GM08714 (cell line): ENCODE data around the gene VPS39.
"Not testable (repeated sequence)": the region's sequence is repeated elsewhere in the genome, so short reads cannot be mapped to it uniquely, and the experiment has no call there.

Experiments used
- H3K4me3 ChIP-seq: fragments of 200-500 bp; sonication (Bioruptor generic); 2 replicates; pipeline ENCODE4 v1.5.1; 2014; ENCODE audit warnings: mild to moderate bottlenecking, low read length, inconsistent platforms
- ZNF274 ChIP-seq: IDR thresholded peaks from 2 replicates; pipeline ENCODE4 v1.6.1; 2012; ENCODE audit warnings: mild to moderate bottlenecking, low read depth, low read length

The VPS39 gene, protein sequence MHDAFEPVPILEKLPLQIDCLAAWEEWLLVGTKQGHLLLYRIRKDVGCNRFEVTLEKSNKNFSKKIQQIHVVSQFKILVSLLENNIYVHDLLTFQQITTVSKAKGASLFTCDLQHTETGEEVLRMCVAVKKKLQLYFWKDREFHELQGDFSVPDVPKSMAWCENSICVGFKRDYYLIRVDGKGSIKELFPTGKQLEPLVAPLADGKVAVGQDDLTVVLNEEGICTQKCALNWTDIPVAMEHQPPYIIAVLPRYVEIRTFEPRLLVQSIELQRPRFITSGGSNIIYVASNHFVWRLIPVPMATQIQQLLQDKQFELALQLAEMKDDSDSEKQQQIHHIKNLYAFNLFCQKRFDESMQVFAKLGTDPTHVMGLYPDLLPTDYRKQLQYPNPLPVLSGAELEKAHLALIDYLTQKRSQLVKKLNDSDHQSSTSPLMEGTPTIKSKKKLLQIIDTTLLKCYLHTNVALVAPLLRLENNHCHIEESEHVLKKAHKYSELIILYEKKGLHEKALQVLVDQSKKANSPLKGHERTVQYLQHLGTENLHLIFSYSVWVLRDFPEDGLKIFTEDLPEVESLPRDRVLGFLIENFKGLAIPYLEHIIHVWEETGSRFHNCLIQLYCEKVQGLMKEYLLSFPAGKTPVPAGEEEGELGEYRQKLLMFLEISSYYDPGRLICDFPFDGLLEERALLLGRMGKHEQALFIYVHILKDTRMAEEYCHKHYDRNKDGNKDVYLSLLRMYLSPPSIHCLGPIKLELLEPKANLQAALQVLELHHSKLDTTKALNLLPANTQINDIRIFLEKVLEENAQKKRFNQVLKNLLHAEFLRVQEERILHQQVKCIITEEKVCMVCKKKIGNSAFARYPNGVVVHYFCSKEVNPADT

DNA sequence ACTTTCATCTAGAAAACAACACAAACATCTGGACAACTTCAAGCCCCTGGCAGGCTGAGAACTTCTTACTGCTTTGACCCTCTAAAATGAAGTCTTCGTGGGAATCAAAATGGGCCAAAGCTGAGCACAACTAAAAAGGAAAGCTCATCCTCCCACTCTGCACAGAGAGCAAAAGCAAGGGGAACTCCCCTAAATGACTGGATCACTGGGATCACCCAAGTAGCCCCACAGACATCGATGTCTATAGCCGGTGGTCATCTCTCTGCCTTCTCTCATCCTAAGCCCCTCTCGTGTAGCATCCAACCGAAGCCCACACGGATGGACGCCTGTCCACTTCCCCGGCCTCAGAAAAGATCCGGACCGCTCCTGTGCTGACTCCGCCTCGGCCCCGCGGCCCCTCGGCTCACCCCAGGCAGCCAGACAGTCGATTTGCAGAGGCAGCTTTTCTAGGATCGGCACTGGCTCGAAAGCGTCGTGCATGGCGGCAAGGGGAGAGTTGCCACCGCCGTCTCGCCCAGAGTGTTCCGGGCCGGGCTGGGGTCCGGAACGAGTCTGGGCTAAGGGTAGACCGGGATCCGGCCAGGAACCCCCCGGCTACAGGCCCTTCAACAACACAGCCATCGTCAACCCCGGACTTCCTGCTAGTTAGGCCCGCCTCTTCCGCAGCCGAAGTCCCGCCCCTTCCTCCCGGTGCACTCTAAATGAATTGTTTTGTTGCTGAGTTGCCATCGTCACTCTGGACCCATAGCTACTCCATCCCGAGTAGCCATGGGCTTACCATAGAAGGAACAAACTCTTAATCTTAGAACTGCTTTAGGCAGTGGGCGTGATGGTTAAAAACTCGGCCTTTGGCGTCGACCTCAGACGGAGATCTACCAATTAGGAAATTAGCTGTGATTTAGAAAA lies at the start of gene VPS39:
VPS39 (minus strand) TSS at position 631 of the 906 bp plus-strand sequence; CDS start at position 480, 151 bp downstream.
- H3K4me3 ChIP-seq: peak within 1 kb of the TSS; percentile 89
- no peak for TF ChIP-seq ZNF274

DNA sequence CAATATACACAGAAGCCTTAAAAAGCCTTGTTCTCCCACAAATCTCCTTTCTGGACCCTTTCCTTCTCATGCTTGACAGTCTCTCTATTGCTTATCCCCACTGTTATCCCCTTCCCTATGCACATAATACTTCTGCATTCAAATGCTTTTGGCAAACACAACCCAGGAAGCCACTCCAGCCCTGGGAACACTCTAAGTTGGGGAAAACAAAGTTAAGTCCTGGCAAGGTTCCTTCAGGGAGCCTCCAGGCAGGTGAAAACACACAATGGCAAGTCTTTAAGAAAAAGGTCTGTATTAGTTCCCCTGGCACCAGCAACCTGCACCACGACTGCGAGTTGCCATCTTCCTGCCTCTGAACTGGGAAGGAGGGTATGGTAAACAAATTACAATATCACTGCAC lies 45.2 kb upstream of the VPS39 start:
- no peak for TF ChIP-seq ZNF274
- no peak overlapping the region for H3K4me3 ChIP-seq

DNA sequence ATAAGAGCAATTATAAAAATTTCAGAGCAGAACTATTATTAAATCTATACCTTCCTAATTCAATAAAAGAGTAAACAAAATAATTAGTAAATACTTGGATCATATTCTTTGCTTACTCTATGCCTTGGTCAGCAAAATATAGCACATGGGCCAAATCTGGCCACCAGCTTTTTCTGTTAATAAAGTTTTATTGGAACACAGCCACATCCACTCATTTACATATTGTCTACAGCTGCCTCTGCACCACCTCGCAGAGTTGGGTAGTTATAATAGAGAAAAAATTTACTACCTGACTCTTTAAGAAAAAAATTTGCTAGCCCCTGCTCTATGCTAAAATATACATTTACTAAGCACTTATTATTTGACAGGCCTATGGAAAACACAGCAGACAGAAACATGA lies 32.7 kb upstream of the VPS39 start:
- no peak overlapping the region for H3K4me3 ChIP-seq
- no peak for TF ChIP-seq ZNF274

DNA sequence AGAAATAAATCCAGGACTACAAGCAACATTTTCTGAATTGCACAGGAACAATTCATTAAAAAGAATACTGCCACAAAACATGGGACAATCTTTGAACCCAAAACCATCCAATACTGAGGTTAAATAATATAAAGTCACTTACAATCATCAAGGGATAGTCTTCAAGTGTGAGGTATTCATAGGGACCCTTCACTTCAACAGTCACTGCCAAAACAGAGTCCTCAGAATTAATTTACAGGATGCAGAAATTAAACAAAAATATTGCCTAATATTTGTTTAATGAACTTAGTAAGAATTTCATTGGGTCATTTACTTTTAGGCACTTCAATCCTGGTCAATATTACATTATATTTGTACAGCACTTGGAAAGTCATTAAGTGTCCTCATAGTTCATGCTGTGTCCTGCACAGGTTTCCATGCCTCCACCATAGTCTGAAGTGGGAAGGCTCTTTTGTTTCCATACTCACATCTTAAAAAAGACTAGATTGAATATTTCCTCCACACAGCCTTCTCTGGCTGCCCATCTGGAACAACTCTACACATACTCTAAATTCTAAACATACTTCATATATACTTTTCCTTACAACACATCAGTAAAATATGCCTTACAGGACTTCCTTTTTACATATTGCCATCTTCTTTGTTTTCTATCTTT lies 31.6 kb upstream of the VPS39 start:
- H3K4me3 ChIP-seq: no peak overlapping the region
- no peak for TF ChIP-seq ZNF274

DNA sequence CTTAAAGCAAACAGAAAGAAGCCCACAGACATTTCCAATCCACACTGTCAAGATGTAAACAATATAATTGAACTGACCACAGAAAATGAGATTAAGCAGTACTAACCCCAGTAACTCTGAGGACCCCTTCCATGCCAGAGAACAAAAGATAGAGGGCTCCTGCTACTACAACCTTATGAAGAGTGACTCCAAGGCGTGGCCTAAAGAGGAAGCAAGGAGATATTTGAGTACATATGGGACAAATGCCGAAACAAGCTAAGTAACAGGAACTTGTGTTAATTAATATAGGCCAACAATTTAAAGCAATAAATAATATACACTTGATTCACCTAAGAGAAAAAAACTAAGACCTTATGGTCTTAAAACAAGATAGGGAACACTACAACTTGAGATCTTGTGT lies 25.0 kb upstream of the VPS39 start:
- H3K4me3 ChIP-seq: no peak overlapping the region
- TF ChIP-seq ZNF274: no peak

DNA sequence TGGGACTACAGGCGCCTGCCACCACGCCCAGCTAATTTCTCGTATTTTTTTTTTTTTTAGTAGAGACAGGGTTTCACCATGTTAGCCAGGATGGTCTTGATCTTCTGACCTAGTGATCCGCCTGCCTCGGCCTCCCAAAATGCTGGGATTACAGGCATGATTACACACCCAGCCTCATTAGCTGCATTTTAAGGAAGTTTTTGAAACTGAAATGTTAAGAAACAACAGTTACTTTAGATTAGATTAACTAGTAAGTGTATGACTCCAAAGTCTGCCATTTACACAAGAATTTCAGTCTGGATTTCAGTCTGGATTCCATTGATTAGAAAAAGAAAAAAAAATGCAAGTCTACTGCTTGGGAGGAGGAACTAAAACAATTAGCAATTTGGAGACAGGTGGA lies 24.5 kb upstream of the VPS39 start:
- no peak for TF ChIP-seq ZNF274
- H3K4me3 ChIP-seq: no peak overlapping the region

DNA sequence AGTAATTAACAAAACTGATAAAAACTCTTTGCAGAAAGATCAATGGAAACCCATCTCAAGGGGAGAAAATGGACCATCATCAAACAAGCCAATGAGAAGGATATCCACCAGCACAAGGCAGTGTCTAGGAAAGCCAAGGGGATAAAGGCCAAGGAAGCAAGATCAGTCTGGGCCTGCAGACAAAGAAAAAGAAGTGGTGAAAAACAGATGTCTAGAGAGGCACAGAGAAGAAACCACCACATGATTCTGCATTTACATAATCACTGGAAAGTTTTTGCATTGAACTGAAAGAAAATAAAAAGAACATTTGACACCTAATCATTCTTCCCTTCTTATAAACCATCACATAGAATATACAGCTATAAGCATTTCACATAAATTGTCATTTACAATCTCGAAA lies 23.0 kb upstream of the VPS39 start:
- H3K4me3 ChIP-seq: no peak overlapping the region
- TF ChIP-seq ZNF274: no peak

DNA sequence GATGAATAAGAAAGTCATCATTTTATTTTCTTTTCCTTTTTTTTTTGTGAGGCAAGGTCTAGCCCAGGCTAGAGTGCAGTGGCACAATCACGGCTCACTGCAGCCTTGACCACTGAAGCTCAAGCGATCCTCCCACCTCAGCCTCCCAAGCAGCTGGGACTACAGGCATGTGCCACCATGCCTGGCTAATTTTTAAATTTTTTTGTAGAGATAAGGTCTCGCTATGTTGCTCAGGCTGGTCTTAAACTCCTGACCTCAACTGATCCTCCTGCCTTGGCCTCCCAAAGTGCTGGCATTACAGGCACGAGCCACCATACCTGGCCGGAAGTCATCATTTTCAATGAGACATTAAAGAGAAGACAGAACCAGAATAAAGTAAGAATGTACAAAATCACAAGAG lies 20.9 kb upstream of the VPS39 start:
- not testable (repeated sequence) for H3K4me3 ChIP-seq

DNA sequence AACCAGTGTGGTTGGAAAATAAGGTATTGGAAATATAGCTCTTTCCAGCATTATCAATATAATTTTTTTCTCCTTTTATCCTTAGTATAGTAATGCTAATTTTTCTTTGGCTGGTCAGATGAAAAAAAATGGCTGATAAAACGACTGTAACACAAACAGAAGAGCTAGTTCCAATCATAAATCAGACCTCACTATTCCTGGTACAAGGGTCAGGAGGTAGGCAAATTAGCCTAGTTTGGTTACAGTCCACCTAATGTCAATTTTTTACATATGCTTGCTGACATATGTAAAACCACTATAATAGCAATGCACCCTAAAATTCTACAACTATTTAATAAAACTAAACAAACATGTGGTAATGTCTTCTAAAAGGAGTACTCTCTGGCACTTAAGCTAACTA lies 19.9 kb upstream of the VPS39 start:
- no peak overlapping the region for H3K4me3 ChIP-seq
- TF ChIP-seq ZNF274: no peak

DNA sequence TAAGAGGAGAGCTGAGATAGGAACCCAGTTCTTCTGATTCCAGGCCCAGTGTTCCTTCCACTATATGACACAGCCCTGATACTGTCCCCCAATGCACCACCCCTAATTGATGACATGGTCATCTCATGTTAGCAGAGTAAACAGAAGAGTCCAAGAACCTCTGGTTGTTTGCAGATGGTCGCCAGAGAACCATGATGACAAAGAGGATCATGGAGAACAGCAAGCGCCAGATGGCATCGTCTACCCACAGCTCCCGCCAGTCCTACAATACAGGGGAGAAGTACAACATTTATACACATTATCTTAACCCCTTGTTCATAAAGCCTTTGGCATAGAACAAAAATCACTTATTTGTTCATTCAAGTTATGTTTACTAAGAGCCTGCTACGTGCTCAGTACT lies 18.5 kb upstream of the VPS39 start:
- TF ChIP-seq ZNF274: no peak
- H3K4me3 ChIP-seq: no peak overlapping the region

DNA sequence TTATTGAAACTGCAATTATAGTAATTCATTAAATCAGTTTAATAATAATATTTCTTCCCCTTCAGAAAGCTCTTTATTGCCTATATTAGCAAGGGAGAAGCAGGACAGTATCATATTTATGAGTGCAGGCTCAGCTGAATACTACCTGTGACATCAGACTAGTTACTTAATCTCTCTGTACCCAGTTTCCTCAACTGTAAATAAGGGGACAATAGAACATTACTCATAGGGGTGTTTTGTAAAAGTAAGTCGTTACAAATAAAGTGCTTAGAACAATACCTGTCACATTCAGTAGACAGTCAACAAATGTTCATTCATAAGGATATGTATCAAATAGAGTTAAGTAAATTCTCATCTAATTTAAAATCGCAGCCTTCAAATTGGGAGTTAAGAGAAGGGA lies 12.1 kb upstream of the VPS39 start:
- no peak for TF ChIP-seq ZNF274
- no peak overlapping the region for H3K4me3 ChIP-seq

DNA sequence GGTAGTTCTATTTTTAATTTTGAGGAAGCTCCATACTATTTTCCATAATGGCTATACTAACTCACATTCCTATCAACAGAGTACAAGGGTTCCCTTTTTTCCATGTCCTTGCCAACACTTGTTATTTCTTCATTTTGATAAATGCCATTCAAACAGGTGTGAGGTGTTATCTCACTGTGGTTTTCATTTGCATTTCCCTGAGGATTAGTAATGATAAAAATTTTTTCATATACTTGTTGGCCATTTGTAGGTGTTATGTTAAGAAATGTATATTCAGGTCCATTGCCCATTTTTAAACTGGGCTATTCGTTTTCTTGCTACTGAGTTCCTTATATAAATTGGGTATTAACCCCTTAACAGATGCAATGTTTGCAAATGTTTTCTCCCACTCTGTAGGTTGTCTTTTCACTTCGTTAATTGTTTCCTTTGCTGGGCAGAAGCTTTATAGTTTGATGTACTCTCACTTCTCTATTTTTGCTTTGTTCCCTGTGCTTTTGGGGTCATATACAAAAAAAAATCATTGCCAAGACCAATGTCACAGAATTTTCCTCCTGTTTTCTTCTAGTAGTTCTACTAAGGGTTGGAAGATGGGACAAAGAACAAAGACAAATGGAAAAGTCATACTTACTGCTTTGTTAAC lies 11.0 kb upstream of the VPS39 start:
- H3K4me3 ChIP-seq: no peak overlapping the region
- no peak for TF ChIP-seq ZNF274

DNA sequence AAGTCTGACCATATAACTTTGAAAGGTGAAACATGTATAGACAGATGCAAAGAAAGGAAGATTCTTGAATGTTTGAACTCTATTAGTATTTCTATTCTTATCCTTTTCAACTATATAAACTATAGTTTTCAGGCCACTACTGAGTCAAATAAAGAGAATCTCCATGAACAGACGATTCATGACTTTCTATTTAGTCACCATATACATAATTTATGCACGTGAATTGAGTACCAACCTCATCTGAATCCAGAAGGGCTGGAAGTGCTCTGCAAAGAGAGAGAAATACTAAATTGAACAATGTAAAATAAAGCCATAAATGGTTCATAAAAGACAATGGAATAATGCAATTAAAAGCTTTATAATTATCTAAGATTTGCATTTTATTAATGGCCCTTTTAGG lies 9.5 kb upstream of the VPS39 start:
- TF ChIP-seq ZNF274: no peak

More for the DNA sequence above, 9.5 kb upstream of the VPS39 start:
- H3K4me3 ChIP-seq: no peak overlapping the region
